Measurements from ENCODE around the gene ONECUT3. TPM values are rescaled to one million over a fixed set of nuclear protein-coding genes. Genes with fewer than 3 reads are reported as not detected.

ONECUT3 gene
- total RNA-seq, 2 donors from 2014 or later = 0.42 TPM; not detected in 1

- no peak overlapping the region for H3K4me3 ChIP-seq
- no peaks in the 10 kb centered on the region for H3K27me3 ChIP-seq (replicated peaks; ENCODE audit: insufficient read depth)
- no peak overlapping the region for H3K27ac ChIP-seq
- DNase-seq (ENCODE audit: low spot score) (no peak), ATAC-seq (ENCODE audit: insufficient number of reproducible peaks, low FRiP score, low read depth) (no peak)
- no peaks in the 10 kb centered on the region for H3K36me3 ChIP-seq
- TF ChIP-seq CTCF (IDR thresholded peaks at IDR 0.05) = no peak
- H3K9me3 ChIP-seq = no peaks in the 10 kb centered on the region
- H3K4me1 ChIP-seq (ENCODE audit: control insufficient read depth in 1 of 2, low read depth in 2 of 2) = peaks cover 4 to 16% of the 10 kb centered on the region in 2 donors
Observed at GRCh38 chr19:1808395-1808731, 55.1 kb downstream of the ONECUT3 start.

GRCh38 chr19:1809678-1810077 is 56.4 kb downstream of the ONECUT3 start:
- TF ChIP-seq CTCF (IDR thresholded peaks at IDR 0.05) = no peak
- peaks cover 4 to 17% of the 10 kb centered on the region in 2 donors for H3K4me1 ChIP-seq (ENCODE audit: control insufficient read depth in 1 of 2, low read depth in 2 of 2)

GRCh38 chr19:1810439-1811160 is 57.3 kb downstream of the ONECUT3 start:
- H3K27ac ChIP-seq = peak overlapping the region; percentile 50 to 61
- no peaks in the 10 kb centered on the region for H3K27me3 ChIP-seq (replicated peaks; ENCODE audit: insufficient read depth)

More at GRCh38 chr19:1809678-1810077, 56.4 kb downstream of the ONECUT3 start:
- DNase-seq (ENCODE audit: low spot score) (no peak), ATAC-seq (ENCODE audit: insufficient number of reproducible peaks, low FRiP score, low read depth) (no peak)
- Histone ChIP-seq H3K4me3 (no peak overlapping the region), H3K27ac (no peak overlapping the region), H3K27me3 (replicated peaks; ENCODE audit: insufficient read depth) (no peaks in the 10 kb centered on the region), H3K36me3 (no peaks in the 10 kb centered on the region), H3K9me3 (no peaks in the 10 kb centered on the region)

GRCh38 chr19:1811472-1811894 is 58.2 kb downstream of the ONECUT3 start:
- peaks cover 7% of the 10 kb centered on the region for H3K36me3 ChIP-seq
- TF ChIP-seq CTCF (IDR thresholded peaks at IDR 0.05) = no peak
- peaks cover 4 to 17% of the 10 kb centered on the region in 2 donors for H3K4me1 ChIP-seq (ENCODE audit: control insufficient read depth in 1 of 2, low read depth in 2 of 2)
- peak; percentile 48 for ATAC-seq (ENCODE audit: insufficient number of reproducible peaks, low FRiP score, low read depth)
- no peaks in the 10 kb centered on the region for H3K9me3 ChIP-seq
- peak; percentile 58 for DNase-seq (ENCODE audit: low spot score)
- no peaks in the 10 kb centered on the region for H3K27me3 ChIP-seq (replicated peaks; ENCODE audit: insufficient read depth)
- peak overlapping the region; percentile 50 to 61 for H3K27ac ChIP-seq
- peak overlapping the region; percentile 74 for H3K4me3 ChIP-seq

More at GRCh38 chr19:1810439-1811160, 57.3 kb downstream of the ONECUT3 start:
- H3K9me3 ChIP-seq = no peaks in the 10 kb centered on the region
- no peak for DNase-seq (ENCODE audit: low spot score)
- no peak for TF ChIP-seq CTCF (IDR thresholded peaks at IDR 0.05)
- ATAC-seq (ENCODE audit: insufficient number of reproducible peaks, low FRiP score, low read depth) = no peak
- no peaks in the 10 kb centered on the region for H3K36me3 ChIP-seq
- peaks cover 4 to 17% of the 10 kb centered on the region in 2 donors for H3K4me1 ChIP-seq (ENCODE audit: control insufficient read depth in 1 of 2, low read depth in 2 of 2)
- H3K4me3 ChIP-seq = no peak overlapping the region

- Histone ChIP-seq H3K4me1 (ENCODE audit: control insufficient read depth in 1 of 2, low read depth in 2 of 2) (peaks cover 4 to 17% of the 10 kb centered on the region in 2 donors), H3K9me3 (no peaks in the 10 kb centered on the region), H3K27ac (peak within 1 kb of the TSS; percentile 50 to 61), H3K27me3 (replicated peaks; ENCODE audit: insufficient read depth) (no peaks in the 10 kb centered on the region), H3K36me3 (peaks cover 11% of the 10 kb centered on the region), H3K4me3 (peak within 1 kb of the TSS; percentile 74)
- TF ChIP-seq CTCF (IDR thresholded peaks at IDR 0.05) = no peak
- ATAC-seq (ENCODE audit: insufficient number of reproducible peaks, low FRiP score, low read depth) (peak; percentile 7), DNase-seq (ENCODE audit: low spot score) (no peak)
Observed at GRCh38 chr19:1811942-1812425, 58.7 kb downstream of the ONECUT3 start, which contains the start of gene ATP8B3. Gene ATP8B3, minus strand, starts transcription at chr19:1812276. Its CDS starts 540 bp downstream, at chr19:1811736.
